HL-60 (cell line): Measurements from ENCODE around the gene SPATA31E1.

Source experiments
- DNase-seq, 2 experiments: peaks; one replicate each; pipeline ENCODE4 v3.0.0-alpha.2; 2010 to 2020; ENCODE audit warnings: low read depth in 1 of 2, low spot score in 1 of 2
- H3K27ac ChIP-seq: fragments of 250-450 bp; sonication (Bioruptor Pico); replicated peaks from 2 replicates; pipeline ENCODE4 v1.5.1; 2020; ENCODE audit warnings: mild to moderate bottlenecking, moderate library complexity
- H3K27me3 ChIP-seq: fragments of 250-450 bp; sonication (Bioruptor Pico); 2 replicates; pipeline ENCODE4 v1.5.1; 2021; ENCODE audit warnings: mild to moderate bottlenecking, moderate library complexity; ENCODE audit not compliant: insufficient read depth, poor library complexity, severe bottlenecking
- H3K4me3 ChIP-seq: replicated peaks from 2 replicates; pipeline ENCODE4 v1.5.1; 2011; ENCODE audit warnings: mild to moderate bottlenecking, control low read depth, low read length; ENCODE audit not compliant: insufficient read depth
- GABPA ChIP-seq: IDR thresholded peaks from 2 replicates; pipeline ENCODE4 v1.6.1; 2012; ENCODE audit warnings: low read depth
- POLR2AphosphoS5 ChIP-seq: IDR thresholded peaks from 2 replicates; pipeline ENCODE4 v1.6.1; 2012; ENCODE audit warnings: low read depth
- SPI1 ChIP-seq: IDR thresholded peaks from 2 replicates; pipeline ENCODE4 v1.6.1; 2012; ENCODE audit warnings: low read depth, mild to moderate bottlenecking, borderline replicate concordance
- TF ChIP-seq, protein P1 (sequence below): IDR thresholded peaks from 2 replicates; pipeline ENCODE4 v1.6.1; 2012; ENCODE audit warnings: low read depth; ENCODE audit not compliant: insufficient replicate concordance
- TF ChIP-seq, protein P2 (sequence below): IDR thresholded peaks from one replicate; pipeline ENCODE4 v1.5.1; 2011; ENCODE audit warnings: low read length, control low read depth, inconsistent platforms; ENCODE audit not compliant: insufficient read depth

Gene SPATA31E1

DNA sequence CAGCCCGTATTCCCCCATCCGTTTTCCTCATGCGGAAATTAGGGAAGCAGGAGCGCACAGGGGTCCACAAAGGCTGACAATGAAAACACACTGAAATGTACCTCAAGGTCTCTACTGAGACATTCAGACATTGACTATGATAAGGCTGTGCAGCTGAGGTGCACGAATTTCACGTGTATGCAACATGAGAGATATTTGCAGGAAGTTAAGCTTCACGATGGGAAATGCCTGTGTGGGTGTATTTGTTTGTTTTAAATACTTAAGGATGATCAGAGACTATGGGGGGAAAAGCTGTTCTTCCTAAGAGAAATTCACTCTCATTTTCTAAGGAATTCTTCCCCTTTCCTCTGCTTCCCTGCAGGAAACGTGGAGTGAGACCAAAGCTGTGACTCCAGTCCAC, 2.6 kb upstream of the SPATA31E1 start:
- H3K27ac ChIP-seq = no peak overlapping the region
- no peak for DNase-seq
- H3K4me3 ChIP-seq = no peak overlapping the region
- no peaks in the 10 kb centered on the region for H3K27me3 ChIP-seq
- no peak for TF ChIP-seq POLR2AphosphoS5
- TF ChIP-seq, protein P1, sequence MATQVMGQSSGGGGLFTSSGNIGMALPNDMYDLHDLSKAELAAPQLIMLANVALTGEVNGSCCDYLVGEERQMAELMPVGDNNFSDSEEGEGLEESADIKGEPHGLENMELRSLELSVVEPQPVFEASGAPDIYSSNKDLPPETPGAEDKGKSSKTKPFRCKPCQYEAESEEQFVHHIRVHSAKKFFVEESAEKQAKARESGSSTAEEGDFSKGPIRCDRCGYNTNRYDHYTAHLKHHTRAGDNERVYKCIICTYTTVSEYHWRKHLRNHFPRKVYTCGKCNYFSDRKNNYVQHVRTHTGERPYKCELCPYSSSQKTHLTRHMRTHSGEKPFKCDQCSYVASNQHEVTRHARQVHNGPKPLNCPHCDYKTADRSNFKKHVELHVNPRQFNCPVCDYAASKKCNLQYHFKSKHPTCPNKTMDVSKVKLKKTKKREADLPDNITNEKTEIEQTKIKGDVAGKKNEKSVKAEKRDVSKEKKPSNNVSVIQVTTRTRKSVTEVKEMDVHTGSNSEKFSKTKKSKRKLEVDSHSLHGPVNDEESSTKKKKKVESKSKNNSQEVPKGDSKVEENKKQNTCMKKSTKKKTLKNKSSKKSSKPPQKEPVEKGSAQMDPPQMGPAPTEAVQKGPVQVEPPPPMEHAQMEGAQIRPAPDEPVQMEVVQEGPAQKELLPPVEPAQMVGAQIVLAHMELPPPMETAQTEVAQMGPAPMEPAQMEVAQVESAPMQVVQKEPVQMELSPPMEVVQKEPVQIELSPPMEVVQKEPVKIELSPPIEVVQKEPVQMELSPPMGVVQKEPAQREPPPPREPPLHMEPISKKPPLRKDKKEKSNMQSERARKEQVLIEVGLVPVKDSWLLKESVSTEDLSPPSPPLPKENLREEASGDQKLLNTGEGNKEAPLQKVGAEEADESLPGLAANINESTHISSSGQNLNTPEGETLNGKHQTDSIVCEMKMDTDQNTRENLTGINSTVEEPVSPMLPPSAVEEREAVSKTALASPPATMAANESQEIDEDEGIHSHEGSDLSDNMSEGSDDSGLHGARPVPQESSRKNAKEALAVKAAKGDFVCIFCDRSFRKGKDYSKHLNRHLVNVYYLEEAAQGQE = no peak
- no peak for TF ChIP-seq GABPA
- TF ChIP-seq SPI1 = no peak
- TF ChIP-seq, protein P2, sequence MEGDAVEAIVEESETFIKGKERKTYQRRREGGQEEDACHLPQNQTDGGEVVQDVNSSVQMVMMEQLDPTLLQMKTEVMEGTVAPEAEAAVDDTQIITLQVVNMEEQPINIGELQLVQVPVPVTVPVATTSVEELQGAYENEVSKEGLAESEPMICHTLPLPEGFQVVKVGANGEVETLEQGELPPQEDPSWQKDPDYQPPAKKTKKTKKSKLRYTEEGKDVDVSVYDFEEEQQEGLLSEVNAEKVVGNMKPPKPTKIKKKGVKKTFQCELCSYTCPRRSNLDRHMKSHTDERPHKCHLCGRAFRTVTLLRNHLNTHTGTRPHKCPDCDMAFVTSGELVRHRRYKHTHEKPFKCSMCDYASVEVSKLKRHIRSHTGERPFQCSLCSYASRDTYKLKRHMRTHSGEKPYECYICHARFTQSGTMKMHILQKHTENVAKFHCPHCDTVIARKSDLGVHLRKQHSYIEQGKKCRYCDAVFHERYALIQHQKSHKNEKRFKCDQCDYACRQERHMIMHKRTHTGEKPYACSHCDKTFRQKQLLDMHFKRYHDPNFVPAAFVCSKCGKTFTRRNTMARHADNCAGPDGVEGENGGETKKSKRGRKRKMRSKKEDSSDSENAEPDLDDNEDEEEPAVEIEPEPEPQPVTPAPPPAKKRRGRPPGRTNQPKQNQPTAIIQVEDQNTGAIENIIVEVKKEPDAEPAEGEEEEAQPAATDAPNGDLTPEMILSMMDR = no peak

DNA sequence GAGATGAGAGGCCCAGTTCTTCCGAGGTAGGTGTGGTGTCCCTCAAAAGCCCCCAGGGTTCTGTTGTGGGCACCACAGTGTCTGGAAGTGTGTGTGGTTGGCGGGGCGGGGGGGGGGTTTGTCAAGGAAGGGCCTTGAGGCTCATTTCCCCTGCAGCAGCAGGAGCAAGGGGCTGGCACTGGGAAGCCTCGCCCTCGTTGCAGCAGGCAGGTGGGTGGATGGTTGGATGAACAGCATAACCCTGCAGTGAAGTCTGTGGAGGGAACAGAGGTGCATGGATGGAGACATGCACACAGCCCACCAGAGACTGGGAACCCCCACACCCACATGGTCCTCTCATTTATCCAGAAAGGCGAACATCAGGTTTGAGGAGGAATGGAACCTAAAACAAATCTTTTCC, 2.0 kb upstream of the SPATA31E1 start:
- TF ChIP-seq, protein P2 = no peak
- no peak for TF ChIP-seq POLR2AphosphoS5
- TF ChIP-seq, protein P1 = no peak
- TF ChIP-seq GABPA = no peak
- TF ChIP-seq SPI1 = no peak
- no peak for DNase-seq
- Histone ChIP-seq H3K27ac (no peak overlapping the region), H3K27me3 (no peaks in the 10 kb centered on the region), H3K4me3 (no peak overlapping the region)

DNA sequence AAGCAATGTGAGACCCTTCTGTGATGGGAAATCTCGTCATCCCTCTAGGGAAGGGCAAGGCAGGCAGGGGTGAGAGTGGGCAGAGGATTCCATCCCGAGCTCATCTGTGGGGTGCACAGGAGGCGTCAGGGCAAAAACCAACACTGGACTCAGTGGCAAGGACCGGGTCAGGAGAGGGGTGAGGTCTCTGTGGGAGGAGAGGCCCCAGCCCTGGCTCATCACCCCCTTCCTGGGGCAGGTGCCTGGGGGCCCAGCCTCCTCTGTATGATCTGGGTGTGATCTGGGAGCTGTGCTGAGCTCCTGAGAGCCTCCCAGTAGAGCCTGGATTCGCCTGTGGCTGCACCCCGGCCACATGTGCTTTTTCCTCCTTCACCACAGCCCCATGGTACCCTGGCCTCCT, 597 bp downstream of the SPATA31E1 start:
- no peak for DNase-seq
- Histone ChIP-seq H3K4me3 (no peak overlapping the region), H3K27ac (no peak overlapping the region), H3K27me3 (no peaks in the 10 kb centered on the region)
- TF ChIP-seq GABPA (no peak), SPI1 (no peak), POLR2AphosphoS5 (no peak)
- TF ChIP-seq, protein P1 = no peak
- TF ChIP-seq, protein P2 = no peak
